Epithelial cell of prostate (primary cell): ENCODE results near the gene EFCAB6.
A peak's percentile ranks its signal among the peaks of the same experiment; 100 is the strongest.

Experiments used
- DNase-seq: peaks from one replicate; pipeline ENCODE4 v3.0.0-alpha.2; 2011; ENCODE audit warnings: low read depth, low spot score
- H3K27ac ChIP-seq: fragments of 450-650 bp; 2 replicates; pipeline ENCODE4 v1.5.1; 2017; ENCODE audit warnings: mild to moderate bottlenecking

The EFCAB6 gene

GRCh38 chr22:43830931-43831560 is 18.9 kb upstream of the EFCAB6 start:
- H3K27ac ChIP-seq: no peak overlapping the region
- DNase-seq: no peak

- no peak for DNase-seq
- H3K27ac ChIP-seq: no peak overlapping the region
These were observed 18.1 kb upstream of the EFCAB6 start for GRCh38 chr22:43829904-43830851.

- DNase-seq: no peak
- H3K27ac ChIP-seq: no peak overlapping the region
These were observed 17.1 kb upstream of the EFCAB6 start for GRCh38 chr22:43828998-43829782.

- no peak for DNase-seq
- H3K27ac ChIP-seq: no peak overlapping the region
These were observed 16.6 kb upstream of the EFCAB6 start for GRCh38 chr22:43828725-43828997.

GRCh38 chr22:43827926-43828724 is 16.0 kb upstream of the EFCAB6 start:
- DNase-seq: no peak
- H3K27ac ChIP-seq: no peak overlapping the region

GRCh38 chr22:43827003-43827735 is 15.1 kb upstream of the EFCAB6 start:
- H3K27ac ChIP-seq: no peak overlapping the region
- DNase-seq: no peak

- peak; percentile 27 for DNase-seq
- H3K27ac ChIP-seq: no peak overlapping the region
These were observed 14.3 kb upstream of the EFCAB6 start for GRCh38 chr22:43826142-43827002.

- DNase-seq: no peak
- H3K27ac ChIP-seq: no peak overlapping the region
These were observed 13.5 kb upstream of the EFCAB6 start for GRCh38 chr22:43825651-43826050.

- no peak overlapping the region for H3K27ac ChIP-seq
- no peak for DNase-seq
These were observed 12.8 kb upstream of the EFCAB6 start for GRCh38 chr22:43824724-43825420.

- no peak for DNase-seq
These were observed 12.0 kb upstream of the EFCAB6 start for GRCh38 chr22:43823911-43824665.

GRCh38 chr22:43823353-43823908 is 11.3 kb upstream of the EFCAB6 start:
- DNase-seq: peak; percentile 6
- no peak overlapping the region for H3K27ac ChIP-seq

More at GRCh38 chr22:43823911-43824665, 12.0 kb upstream of the EFCAB6 start:
- H3K27ac ChIP-seq: no peak overlapping the region

- H3K27ac ChIP-seq: no peak overlapping the region
- no peak for DNase-seq
These were observed 9.7 kb upstream of the EFCAB6 start for GRCh38 chr22:43821606-43822425.

- H3K27ac ChIP-seq: no peak overlapping the region
- no peak for DNase-seq
These were observed 8.7 kb upstream of the EFCAB6 start for GRCh38 chr22:43820651-43821305.

GRCh38 chr22:43819931-43820640 is 8.0 kb upstream of the EFCAB6 start:
- H3K27ac ChIP-seq: no peak overlapping the region
- no peak for DNase-seq

GRCh38 chr22:43819421-43819921 is 7.4 kb upstream of the EFCAB6 start:
- H3K27ac ChIP-seq: no peak overlapping the region
- no peak for DNase-seq
